GM12873 (cell line): ENCODE measurements around the gene PCDHGB1.
A peak's percentile ranks its signal among the peaks of the same experiment; 100 is the strongest.

ENCODE experiments used
- TF ChIP-seq, protein P1 (sequence below): IDR thresholded peaks from 2 replicates; pipeline ENCODE4 v1.5.1; 2012; ENCODE audit warnings: low read depth, mild to moderate bottlenecking, moderate library complexity, low read length, control low read depth; ENCODE audit not compliant: insufficient read depth; ENCODE audit errors: missing control alignments

Gene PCDHGB1

DNA sequence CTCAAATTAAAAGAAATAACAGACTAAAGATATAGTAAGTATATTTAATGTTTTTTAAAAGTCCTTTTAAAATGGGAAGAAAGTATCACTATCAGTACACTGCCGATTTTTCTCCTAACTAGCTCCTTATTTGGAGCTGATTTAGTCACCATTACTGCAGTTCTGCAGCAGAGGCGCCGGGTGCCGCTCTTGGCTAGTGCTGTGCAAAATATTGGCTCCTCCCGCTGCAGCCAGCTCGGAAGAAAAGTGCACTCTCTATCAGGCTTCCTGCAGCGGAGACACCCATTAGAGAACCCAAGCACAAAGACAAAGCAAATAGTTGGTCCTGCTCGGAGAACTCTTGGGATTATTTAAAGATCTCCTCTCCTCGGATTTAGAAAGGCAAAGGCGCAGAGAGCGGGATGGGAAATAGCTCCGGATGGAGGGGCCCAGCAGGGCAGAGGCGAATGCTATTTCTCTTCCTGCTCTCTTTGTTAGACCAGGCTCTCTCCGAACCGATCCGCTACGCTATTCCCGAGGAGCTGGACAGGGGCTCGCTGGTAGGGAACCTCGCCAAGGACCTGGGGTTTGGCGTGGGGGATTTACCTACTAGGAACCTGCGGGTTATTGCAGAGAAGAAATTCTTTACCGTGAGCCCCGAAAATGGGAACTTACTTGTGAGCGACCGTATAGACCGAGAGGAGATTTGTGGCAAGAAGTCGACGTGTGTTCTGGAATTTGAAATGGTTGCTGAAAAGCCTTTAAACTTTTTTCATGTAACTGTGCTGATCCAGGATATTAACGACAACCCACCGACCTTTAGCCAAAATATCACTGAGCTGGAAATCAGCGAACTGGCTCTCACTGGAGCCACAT is 20.3 kb downstream of the PCDHGB1 start, which contains the start of gene PCDHGB3:
TSS of gene PCDHGB3 (plus strand) at position 249 of the 855 bp plus-strand sequence. CDS start at position 402, 153 bp downstream.
- TF ChIP-seq, protein P1, sequence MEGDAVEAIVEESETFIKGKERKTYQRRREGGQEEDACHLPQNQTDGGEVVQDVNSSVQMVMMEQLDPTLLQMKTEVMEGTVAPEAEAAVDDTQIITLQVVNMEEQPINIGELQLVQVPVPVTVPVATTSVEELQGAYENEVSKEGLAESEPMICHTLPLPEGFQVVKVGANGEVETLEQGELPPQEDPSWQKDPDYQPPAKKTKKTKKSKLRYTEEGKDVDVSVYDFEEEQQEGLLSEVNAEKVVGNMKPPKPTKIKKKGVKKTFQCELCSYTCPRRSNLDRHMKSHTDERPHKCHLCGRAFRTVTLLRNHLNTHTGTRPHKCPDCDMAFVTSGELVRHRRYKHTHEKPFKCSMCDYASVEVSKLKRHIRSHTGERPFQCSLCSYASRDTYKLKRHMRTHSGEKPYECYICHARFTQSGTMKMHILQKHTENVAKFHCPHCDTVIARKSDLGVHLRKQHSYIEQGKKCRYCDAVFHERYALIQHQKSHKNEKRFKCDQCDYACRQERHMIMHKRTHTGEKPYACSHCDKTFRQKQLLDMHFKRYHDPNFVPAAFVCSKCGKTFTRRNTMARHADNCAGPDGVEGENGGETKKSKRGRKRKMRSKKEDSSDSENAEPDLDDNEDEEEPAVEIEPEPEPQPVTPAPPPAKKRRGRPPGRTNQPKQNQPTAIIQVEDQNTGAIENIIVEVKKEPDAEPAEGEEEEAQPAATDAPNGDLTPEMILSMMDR = peak; percentile 67

DNA sequence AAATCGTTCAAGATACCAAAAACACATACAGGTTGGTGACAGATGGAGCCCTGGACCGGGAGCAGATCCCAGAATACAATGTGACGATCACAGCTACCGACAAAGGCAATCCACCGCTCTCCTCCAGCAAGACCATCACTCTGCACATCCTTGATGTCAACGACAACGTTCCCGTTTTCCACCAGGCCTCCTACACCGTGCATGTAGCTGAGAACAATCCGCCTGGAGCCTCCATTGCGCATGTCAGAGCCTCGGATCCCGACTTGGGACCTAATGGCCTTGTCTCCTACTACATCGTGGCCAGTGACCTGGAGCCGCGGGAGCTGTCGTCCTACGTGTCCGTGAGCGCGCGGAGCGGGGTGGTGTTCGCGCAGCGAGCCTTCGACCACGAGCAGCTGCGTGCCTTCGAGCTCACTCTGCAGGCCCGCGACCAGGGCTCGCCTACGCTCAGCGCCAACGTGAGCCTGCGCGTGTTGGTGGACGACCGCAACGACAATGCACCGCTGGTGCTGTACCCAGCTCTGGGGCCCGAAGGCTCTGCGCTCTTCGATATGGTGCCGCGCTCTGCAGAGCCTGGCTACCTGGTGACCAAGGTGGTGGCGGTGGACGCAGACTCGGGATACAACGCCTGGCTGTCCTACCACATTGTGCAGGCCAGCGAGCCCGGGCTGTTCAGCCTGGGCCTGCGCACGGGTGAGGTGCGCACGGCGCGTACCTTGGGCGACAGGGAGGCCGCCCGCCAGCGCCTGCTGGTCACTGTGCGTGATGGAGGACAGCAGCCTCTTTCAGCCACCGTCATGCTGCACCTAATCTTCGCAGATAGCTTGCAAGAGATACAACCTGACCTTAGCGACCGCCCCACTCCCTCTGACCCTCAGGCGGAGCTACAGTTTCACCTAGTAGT is 21.9 kb downstream of the PCDHGB1 start:
- TF ChIP-seq, protein P1 = no peak

DNA sequence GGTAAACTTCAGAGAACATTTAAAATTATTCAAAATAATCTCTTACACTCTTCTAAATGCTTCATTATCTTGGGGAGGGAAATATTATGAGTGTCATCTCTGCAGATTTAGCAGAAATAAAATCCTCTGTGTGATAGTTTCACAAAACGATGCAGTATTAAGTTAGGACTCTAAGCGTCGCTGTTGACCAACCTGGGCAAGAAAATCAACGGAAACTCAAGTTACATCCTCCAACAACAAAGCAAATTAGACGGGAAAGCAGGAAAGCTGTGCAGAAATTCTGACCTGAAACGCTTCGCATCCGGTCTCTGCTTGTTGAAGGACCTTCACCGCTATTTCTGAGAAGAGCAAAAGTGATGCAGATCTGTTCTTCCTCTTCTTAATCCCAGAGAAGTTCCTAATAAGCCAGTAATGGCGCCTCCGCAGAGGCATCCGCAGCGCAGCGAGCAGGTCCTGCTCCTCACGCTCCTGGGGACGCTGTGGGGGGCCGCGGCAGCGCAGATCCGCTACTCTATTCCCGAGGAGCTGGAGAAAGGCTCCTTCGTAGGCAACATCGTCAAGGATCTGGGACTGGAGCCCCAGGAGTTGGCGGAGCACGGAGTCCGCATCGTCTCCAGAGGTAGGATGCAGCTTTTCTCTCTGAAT is 23.9 kb downstream of the PCDHGB1 start, which contains the start of gene PCDHGA6:
TSS of gene PCDHGA6 (plus strand) at position 219 of the 645 bp plus-strand sequence. CDS start at position 412, 193 bp downstream.
- TF ChIP-seq, protein P1 = peak; percentile 49

DNA sequence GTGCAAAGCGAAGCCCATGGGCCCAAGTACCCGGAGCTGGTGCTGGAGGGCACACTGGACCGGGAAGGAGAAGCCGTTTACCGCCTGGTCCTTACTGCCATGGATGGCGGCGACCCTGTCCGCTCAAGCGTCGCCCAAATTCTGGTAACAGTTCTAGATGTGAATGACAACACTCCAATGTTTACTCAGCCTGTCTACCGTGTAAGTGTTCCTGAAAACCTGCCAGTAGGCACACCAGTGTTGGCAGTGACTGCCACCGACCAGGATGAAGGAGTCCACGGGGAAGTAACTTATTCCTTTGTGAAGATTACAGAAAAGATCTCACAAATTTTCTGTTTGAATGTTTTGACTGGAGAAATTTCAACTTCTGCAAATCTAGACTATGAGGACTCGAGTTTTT is 24.7 kb downstream of the PCDHGB1 start:
- TF ChIP-seq, protein P1 = no peak

DNA sequence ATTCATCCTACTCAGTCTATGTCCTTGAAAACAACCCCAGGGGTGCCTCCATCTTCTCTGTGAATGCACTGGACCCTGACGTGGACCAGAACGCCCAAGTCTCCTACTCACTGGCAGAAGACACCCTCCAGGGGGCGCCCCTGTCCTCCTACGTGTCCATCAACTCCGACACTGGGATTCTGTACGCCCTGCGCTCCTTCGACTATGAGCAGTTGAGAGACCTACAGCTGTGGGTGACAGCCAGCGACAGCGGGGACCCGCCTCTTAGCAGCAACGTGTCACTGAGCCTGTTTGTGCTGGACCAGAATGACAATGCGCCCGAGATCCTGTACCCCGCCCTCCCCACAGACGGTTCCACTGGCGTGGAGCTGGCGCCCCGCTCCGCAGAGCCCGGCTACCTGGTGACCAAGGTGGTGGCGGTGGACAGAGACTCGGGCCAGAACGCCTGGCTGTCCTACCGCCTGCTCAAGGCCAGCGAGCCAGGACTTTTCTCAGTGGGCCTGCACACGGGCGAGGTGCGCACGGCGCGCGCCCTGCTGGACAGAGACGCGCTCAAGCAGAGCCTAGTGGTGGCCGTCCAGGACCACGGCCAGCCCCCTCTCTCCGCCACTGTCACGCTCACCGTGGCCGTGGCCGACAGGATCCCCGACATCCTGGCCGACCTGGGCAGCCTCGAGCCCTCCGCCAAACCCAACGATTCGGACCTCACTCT is 25.7 kb downstream of the PCDHGB1 start:
- TF ChIP-seq, protein P1 = peak; percentile 15

DNA sequence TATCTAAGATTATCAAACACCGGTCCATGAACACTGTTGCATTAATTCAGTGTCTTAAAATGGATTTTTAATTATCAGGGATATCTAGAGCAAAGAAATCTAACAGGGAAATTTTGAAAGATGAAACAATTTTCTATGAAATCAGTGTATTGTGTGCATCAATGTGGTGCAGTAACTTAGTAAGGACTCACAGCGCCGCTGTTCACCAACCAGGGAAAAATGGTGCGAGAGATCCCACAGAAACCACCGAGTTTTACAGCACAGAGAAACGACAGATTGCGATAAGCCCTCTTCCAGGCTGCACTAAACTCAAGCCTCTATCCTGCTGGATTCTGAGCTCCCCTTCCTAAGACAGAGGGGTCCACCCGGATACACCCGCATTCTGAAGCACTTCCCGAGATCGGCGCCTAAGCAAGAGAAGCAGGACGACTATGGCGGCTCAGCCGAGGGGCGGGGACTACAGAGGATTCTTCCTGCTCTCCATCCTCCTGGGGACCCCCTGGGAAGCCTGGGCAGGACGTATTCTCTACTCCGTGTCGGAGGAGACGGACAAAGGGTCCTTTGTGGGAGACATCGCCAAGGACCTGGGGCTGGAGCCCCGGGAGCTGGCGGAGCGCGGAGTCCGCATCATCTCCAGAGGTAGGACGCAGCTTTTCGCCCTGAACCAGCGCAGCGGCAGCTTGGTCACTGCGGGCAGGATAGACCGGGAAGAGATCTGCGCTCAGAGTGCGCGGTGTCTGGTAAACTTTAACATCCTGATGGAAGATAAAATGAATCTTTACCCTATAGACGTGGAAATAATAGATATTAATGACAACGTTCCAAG is 32.8 kb downstream of the PCDHGB1 start, which contains the start of gene PCDHGA7:
TSS of gene PCDHGA7 (plus strand) at position 274 of the 826 bp plus-strand sequence. CDS start at position 432, 158 bp downstream.
- TF ChIP-seq, protein P1 = no peak
